Testis (tissue), 3 donors: ENCODE results near the gene SPTLC3. TPM values are rescaled to one million over a fixed set of nuclear protein-coding genes. Genes with fewer than 3 reads are reported as not detected.

Source experiments
- DNase-seq: peaks from one replicate; pipeline ENCODE4 v3.0.0-alpha.2; 2019
- H3K27ac ChIP-seq, 2 donors: fragments of 200-600 bp; sonication (generic); one replicate each; pipeline ENCODE4 v1.5.1; 2019
- H3K27me3 ChIP-seq: fragments of 200-600 bp; sonication (generic); one replicate; pipeline ENCODE4 v1.5.1; 2019
- H3K36me3 ChIP-seq: fragments of 200-600 bp; sonication (generic); one replicate; pipeline ENCODE4 v1.5.1; 2017; ENCODE audit warnings: low read depth; ENCODE audit errors: missing control alignments
- H3K4me1 ChIP-seq: fragments of 200-600 bp; sonication (generic); one replicate; pipeline ENCODE4 v1.5.1; 2019
- H3K4me3 ChIP-seq, 2 donors: fragments of 200-600 bp; sonication (generic); one replicate each; pipeline ENCODE4 v1.5.1; 2017 to 2019
- H3K9me3 ChIP-seq: fragments of 200-600 bp; sonication (generic); one replicate; pipeline ENCODE4 v1.5.1; 2017
- CTCF ChIP-seq, 3 experiments: fragments of 450-650 bp in 2 of 3; fragments of 200-600 bp in 1 of 3; sonication (generic) in 1 of 3; IDR thresholded peaks; one replicate each; pipeline ENCODE4 v1.5.1; 2016 to 2019; ENCODE audit warnings: antibody characterized with exemption in 3 of 3, mild to moderate bottlenecking in 2 of 3, moderate library complexity in 1 of 3
- POLR2A ChIP-seq: fragments of 450-650 bp; IDR thresholded peaks from one replicate; pipeline ENCODE4 v1.6.1; 2017; ENCODE audit warnings: antibody characterized with exemption, mild to moderate bottlenecking, moderate library complexity
- WGBS, 2 donors: methylation state at CpG; one replicate each; pipeline ENCODE4 v1.1.5; 2018; 5-methylcytosine and 5-hydroxymethylcytosine counted together
- intact Hi-C: fragments of 100-400 bp; cut with DNase I; formaldehyde crosslinking; loops from one replicate; pipeline ENCODE4 v1.15.1; 2023; ENCODE audit warnings: low total_unique reads
- polyA plus RNA-seq: library from polyadenylated mRNA; stranded (reverse); fragments of 350-450 nt; fragmentation: Illumina TruSeq; extraction: RNeasy Lipid Tissue Mini Kit (QIAGEN cat#74804); gene quantifications from one replicate; pipeline ENCODE4 v1.2.3, GENCODE V29; 2014; ENCODE audit warnings: low read depth, low replicate concordance; ENCODE audit not compliant: insufficient read depth
- total RNA-seq, 2 donors: library from RNA; depleted of rRNA; stranded (reverse); fragments of >200 nt; gene quantifications; one replicate each; pipeline ENCODE4 v1.2.3, GENCODE V29; 2016

Gene SPTLC3
- total and polyA plus RNA-seq, 3 donors from 2014 or later = 9.8 to 22.6 (median 11.3) TPM

DNA sequence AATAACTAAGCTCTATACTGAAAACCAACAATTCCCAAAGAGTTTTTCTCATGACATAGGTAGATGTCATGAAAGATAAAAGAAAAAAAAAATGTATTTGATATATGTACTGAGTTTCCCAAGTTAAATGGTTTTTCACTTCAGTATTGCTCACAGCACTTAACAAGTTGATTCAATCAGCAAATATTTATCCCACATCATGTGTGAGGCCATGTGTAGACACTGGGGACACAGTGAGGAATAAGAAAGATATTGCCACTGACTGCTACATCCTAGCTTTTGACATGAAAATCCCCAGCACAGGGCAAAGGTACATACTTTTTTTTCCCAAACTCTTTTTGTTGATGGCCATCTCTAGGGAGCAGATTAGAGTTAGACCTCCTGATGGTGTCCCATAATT is 25.3 kb downstream of the SPTLC3 start:
- H3K4me3 ChIP-seq = no peak overlapping the region
- intact Hi-C loops = no loop called here
- H3K36me3 ChIP-seq = no peaks in the 10 kb centered on the region
- no peaks in the 10 kb centered on the region for H3K27me3 ChIP-seq
- H3K27ac ChIP-seq = no peak overlapping the region
- no peak for TF ChIP-seq POLR2A
- no peak for TF ChIP-seq CTCF (IDR thresholded peaks at IDR 0.05)
- H3K4me1 ChIP-seq = no peaks in the 10 kb centered on the region
- no peak for DNase-seq
- H3K9me3 ChIP-seq = no peaks in the 10 kb centered on the region

GRCh38 chr20:13034936-13035335 is 26.2 kb downstream of the SPTLC3 start:
- Histone ChIP-seq H3K27me3 (no peaks in the 10 kb centered on the region), H3K36me3 (no peaks in the 10 kb centered on the region), H3K9me3 (no peaks in the 10 kb centered on the region), H3K4me1 (no peaks in the 10 kb centered on the region), H3K27ac (no peak overlapping the region), H3K4me3 (no peak overlapping the region)
- TF ChIP-seq CTCF (IDR thresholded peaks at IDR 0.05) (no peak), POLR2A (no peak)
- DNase-seq = no peak
- 95 to 97% methylated on average over 1 of the region's 1 CpG for WGBS, 2 donors
- intact Hi-C loops = no loop called here

DNA sequence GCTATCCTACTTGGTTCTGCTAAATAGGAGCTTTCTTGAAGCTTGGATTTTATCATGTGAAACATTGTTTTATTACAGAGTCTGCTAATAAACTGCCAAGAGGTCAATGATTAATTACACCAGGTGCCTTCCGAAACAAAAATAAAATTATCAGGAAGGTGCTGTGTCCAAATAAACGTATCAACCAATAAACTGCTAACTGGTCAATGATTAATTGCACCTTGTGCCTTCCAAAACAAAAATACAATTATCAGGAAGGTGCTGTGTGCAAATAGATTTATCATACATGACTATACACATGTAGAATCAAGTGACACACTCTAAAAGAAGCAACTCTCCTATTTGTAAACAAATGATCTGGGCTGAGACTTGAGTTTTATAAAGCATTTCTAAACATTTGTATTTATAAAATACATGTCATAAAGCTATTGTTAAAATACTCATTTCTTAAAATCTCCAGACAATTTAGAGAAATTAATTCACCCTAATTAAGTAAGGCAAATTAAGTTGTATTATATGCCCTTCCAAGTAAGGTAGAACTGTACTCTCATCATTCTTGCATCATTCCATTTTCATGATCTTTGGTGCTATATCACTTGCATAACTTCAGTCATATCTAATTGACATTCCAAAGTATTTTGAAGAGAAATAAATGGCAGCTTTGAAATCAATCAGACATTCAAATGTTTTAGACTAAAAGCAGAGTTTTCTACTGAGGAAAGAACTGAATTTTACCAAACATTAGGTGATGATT is 26.8 kb downstream of the SPTLC3 start:
- intact Hi-C loops = no loop called here
- Histone ChIP-seq H3K27ac (no peak overlapping the region), H3K4me1 (no peaks in the 10 kb centered on the region), H3K9me3 (no peaks in the 10 kb centered on the region), H3K36me3 (no peaks in the 10 kb centered on the region), H3K4me3 (no peak overlapping the region), H3K27me3 (no peaks in the 10 kb centered on the region)
- WGBS, 2 donors = 57 to 63% methylated on average over 2 of the region's 2 CpGs
- no peak for TF ChIP-seq POLR2A
- TF ChIP-seq CTCF (IDR thresholded peaks at IDR 0.05) = no peak
- DNase-seq = no peak

- Histone ChIP-seq H3K4me1 (peaks cover 8% of the 10 kb centered on the region), H3K9me3 (no peaks in the 10 kb centered on the region), H3K4me3 (no peak overlapping the region), H3K36me3 (no peaks in the 10 kb centered on the region), H3K27me3 (no peaks in the 10 kb centered on the region), H3K27ac (no peak overlapping the region)
- DNase-seq = no peak
- 82 to 89% methylated on average over 3 of the region's 3 CpGs for WGBS, 2 donors
- intact Hi-C loops = no loop called here
- TF ChIP-seq POLR2A (no peak), CTCF (IDR thresholded peaks at IDR 0.05) (no peak)
Measured at GRCh38 chr20:13037727-13038126, 29.0 kb downstream of the SPTLC3 start.
